Panc1 (cell line): ENCODE data around the gene S100A16. TPM values are rescaled to one million over a fixed set of nuclear protein-coding genes. Genes with fewer than 3 reads are reported as not detected.

Experiments
- ATAC-seq: fragments of 200-7000 bp; cut with Tn5 transposase; 2 replicates; pipeline ENCODE4 v1.9.1; 2020; ENCODE audit warnings: mild to moderate bottlenecking, moderate library complexity
- BruUV-seq: library from RNA; stranded (reverse); fragments of 400-500 nt; replicated peaks from 2 replicates; lab custom pipeline; 2021; lab: Mats Ljungman, UMichigan
- CTCF ChIA-PET: fragments of 300-600 bp; sonication (Branson Sonifier 250); formaldehyde crosslinking; loops from one replicate; lab custom pipeline; 2022; ENCODE audit warnings: antibody characterized with exemption; lab: Charles Lee
- POLR2A ChIA-PET: fragments of 300-600 bp; sonication (Branson Sonifier 250); formaldehyde crosslinking; loops from one replicate; lab custom pipeline; 2022; ENCODE audit warnings: antibody characterized with exemption; lab: Charles Lee
- DNase-seq: peaks from one replicate; pipeline ENCODE4 v3.0.0-alpha.2; 2010; ENCODE audit warnings: low read depth, low spot score
- H3K27ac ChIP-seq: 2 replicates; pipeline ENCODE4 v1.5.1; 2011; ENCODE audit warnings: mild to moderate bottlenecking, low read length, inconsistent platforms
- H3K27me3 ChIP-seq: fragments of 200-500 bp; sonication (Bioruptor generic); 2 replicates; pipeline ENCODE4 v1.6.0; 2014; ENCODE audit warnings: low read length, inconsistent platforms; ENCODE audit not compliant: control insufficient read depth, insufficient read depth
- H3K36me3 ChIP-seq: fragments of 200-500 bp; sonication (Bioruptor generic); 2 replicates; pipeline ENCODE4 v1.5.1; 2014; ENCODE audit warnings: inconsistent platforms, mild to moderate bottlenecking, low read length, moderate library complexity; ENCODE audit not compliant: control insufficient read depth, insufficient read depth
- H3K4me1 ChIP-seq: 2 replicates; pipeline ENCODE4 v1.5.1; 2011; ENCODE audit warnings: inconsistent platforms, mild to moderate bottlenecking, low read length, moderate library complexity; ENCODE audit not compliant: control insufficient read depth, insufficient read depth
- H3K4me3 ChIP-seq, 2 experiments: 2 replicates each; pipeline ENCODE4 v1.5.1; 2011 to 2012; ENCODE audit warnings: low read depth in 2 of 2, low read length in 2 of 2, mild to moderate bottlenecking in 2 of 2, inconsistent platforms in 1 of 2, moderate library complexity in 1 of 2
- H3K9me3 ChIP-seq: fragments of 200-500 bp; sonication (Bioruptor generic); 2 replicates; pipeline ENCODE4 v1.5.1; 2014; ENCODE audit warnings: low read depth, mild to moderate bottlenecking, inconsistent platforms, low read length, moderate library complexity; ENCODE audit not compliant: control insufficient read depth, insufficient read depth
- POLR2AphosphoS5 ChIP-seq: IDR thresholded peaks from 2 replicates; pipeline ENCODE4 v1.6.1; 2012; ENCODE audit warnings: mild to moderate bottlenecking, low read depth, low read length, moderate library complexity
- SIN3A ChIP-seq: IDR thresholded peaks from 2 replicates; pipeline ENCODE4 v1.6.1; 2012; ENCODE audit warnings: low read depth, mild to moderate bottlenecking, low read length, moderate library complexity, borderline replicate concordance; ENCODE audit not compliant: insufficient read depth
- TCF7L2 ChIP-seq: IDR thresholded peaks from 2 replicates; pipeline ENCODE4 v1.6.1; 2011; ENCODE audit warnings: mild to moderate bottlenecking, low read depth, low read length, inconsistent platforms
- in situ Hi-C: cut with HindIII; loops from 2 replicates; pipeline ENCODE4 v1.10.0; 2016; ENCODE audit warnings: low sequenced_read_pairs, low pct_unique_long_range_greater_than_20kb
- intact Hi-C: fragments of 100-400 bp; cut with micrococcal nuclease; formaldehyde crosslinking; loops from one replicate; pipeline ENCODE4 v1.10.0; 2022; ENCODE audit not compliant: unreplicated experiment
- total RNA-seq: library from RNA; stranded (reverse); gene quantifications from one replicate; pipeline ENCODE4 v1.2.1, GENCODE V29; 2021; ENCODE audit not compliant: unreplicated experiment
- TF ChIP-seq, protein P1 (sequence below): fragments of 450-650 bp; IDR thresholded peaks from 2 replicates; pipeline ENCODE4 v1.5.1; 2017; ENCODE audit warnings: mild to moderate bottlenecking
- TF ChIP-seq, protein P2 (sequence below), 2 experiments: IDR thresholded peaks; 2 replicates each; pipeline ENCODE4 v1.6.1; 2011 to 2012; ENCODE audit warnings: low read depth in 2 of 2, control low read depth in 1 of 2, low read length in 1 of 2, mild to moderate bottlenecking in 1 of 2, moderate library complexity in 1 of 2; ENCODE audit not compliant: insufficient read depth in 1 of 2

S100A16 gene
- total RNA-seq, 1 experiment from 2014 or later: 61.6 TPM

DNA sequence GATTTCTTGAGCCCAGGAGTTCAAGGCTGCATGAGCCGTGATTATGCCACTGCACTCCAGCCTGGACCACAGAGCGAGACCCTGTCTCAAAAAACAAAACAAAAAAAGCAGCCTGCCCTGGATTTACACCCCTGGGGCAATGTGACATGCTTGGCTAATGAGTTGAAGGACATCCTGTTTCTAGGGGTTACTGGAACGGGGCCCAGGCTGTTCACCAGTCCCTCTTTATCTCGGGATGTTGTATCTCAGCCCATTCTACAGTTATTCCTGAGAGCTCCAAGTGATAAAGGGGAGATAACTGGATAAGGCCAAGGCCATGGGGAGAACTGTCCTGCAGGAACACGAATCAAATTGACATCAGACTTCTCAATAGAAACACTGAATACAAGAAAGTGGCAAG is 25.6 kb downstream of the S100A16 start:
- intact Hi-C loops: no loop called here
- no peaks in the 10 kb centered on the region for H3K4me1 ChIP-seq
- BruUV-seq: no TSS peak
- DNase-seq (no peak), ATAC-seq (no peak; the same call in 1 of the 2 replicates)
- ChIA-PET CTCF (no interaction called here), POLR2A (no interaction called here)
- TF ChIP-seq TCF7L2: no peak
- TF ChIP-seq SIN3A: no peak
- TF ChIP-seq, protein P1, sequence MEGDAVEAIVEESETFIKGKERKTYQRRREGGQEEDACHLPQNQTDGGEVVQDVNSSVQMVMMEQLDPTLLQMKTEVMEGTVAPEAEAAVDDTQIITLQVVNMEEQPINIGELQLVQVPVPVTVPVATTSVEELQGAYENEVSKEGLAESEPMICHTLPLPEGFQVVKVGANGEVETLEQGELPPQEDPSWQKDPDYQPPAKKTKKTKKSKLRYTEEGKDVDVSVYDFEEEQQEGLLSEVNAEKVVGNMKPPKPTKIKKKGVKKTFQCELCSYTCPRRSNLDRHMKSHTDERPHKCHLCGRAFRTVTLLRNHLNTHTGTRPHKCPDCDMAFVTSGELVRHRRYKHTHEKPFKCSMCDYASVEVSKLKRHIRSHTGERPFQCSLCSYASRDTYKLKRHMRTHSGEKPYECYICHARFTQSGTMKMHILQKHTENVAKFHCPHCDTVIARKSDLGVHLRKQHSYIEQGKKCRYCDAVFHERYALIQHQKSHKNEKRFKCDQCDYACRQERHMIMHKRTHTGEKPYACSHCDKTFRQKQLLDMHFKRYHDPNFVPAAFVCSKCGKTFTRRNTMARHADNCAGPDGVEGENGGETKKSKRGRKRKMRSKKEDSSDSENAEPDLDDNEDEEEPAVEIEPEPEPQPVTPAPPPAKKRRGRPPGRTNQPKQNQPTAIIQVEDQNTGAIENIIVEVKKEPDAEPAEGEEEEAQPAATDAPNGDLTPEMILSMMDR: no peak
- TF ChIP-seq POLR2AphosphoS5: no peak
- TF ChIP-seq, protein P2, sequence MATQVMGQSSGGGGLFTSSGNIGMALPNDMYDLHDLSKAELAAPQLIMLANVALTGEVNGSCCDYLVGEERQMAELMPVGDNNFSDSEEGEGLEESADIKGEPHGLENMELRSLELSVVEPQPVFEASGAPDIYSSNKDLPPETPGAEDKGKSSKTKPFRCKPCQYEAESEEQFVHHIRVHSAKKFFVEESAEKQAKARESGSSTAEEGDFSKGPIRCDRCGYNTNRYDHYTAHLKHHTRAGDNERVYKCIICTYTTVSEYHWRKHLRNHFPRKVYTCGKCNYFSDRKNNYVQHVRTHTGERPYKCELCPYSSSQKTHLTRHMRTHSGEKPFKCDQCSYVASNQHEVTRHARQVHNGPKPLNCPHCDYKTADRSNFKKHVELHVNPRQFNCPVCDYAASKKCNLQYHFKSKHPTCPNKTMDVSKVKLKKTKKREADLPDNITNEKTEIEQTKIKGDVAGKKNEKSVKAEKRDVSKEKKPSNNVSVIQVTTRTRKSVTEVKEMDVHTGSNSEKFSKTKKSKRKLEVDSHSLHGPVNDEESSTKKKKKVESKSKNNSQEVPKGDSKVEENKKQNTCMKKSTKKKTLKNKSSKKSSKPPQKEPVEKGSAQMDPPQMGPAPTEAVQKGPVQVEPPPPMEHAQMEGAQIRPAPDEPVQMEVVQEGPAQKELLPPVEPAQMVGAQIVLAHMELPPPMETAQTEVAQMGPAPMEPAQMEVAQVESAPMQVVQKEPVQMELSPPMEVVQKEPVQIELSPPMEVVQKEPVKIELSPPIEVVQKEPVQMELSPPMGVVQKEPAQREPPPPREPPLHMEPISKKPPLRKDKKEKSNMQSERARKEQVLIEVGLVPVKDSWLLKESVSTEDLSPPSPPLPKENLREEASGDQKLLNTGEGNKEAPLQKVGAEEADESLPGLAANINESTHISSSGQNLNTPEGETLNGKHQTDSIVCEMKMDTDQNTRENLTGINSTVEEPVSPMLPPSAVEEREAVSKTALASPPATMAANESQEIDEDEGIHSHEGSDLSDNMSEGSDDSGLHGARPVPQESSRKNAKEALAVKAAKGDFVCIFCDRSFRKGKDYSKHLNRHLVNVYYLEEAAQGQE (IDR thresholded peaks at IDR 0.05; ENCODE audit: insufficient read depth in 1 of 2, low read depth in 2 of 2, low read length in 1 of 2): no peak
- no peaks in the 10 kb centered on the region for H3K27me3 ChIP-seq
- no peaks in the 10 kb centered on the region for H3K9me3 ChIP-seq
- H3K4me3 ChIP-seq: no peak overlapping the region
- no peak overlapping the region for H3K27ac ChIP-seq
- H3K36me3 ChIP-seq: no peaks in the 10 kb centered on the region
- in situ Hi-C loops: no loop called here

DNA sequence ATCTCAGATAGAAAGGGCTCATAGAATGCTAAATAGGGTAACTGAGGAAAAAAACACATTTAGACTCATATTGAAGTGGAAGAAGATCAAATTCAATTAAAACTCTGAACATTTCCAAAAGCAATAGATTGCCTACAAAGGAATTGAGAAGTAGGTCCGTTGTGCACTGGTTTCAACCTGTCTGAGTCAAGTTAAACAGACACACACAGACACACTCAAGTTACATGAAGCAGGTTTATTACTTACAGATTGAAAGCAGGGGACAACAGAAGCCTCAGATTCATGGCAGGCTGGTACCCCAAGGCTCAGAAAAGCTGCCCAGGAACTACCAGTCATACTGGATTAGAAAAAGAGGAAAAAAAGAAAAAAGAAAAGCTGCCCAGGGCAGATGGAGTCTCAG is 26.6 kb downstream of the S100A16 start:
- POLR2A ChIA-PET: interaction anchor here (0.6 kb wide), 1 partner anchor 1603 kb away, joined by 6 read pairs; no protein-coding TSS in a partner anchor
- Histone ChIP-seq H3K9me3 (no peaks in the 10 kb centered on the region), H3K36me3 (no peaks in the 10 kb centered on the region), H3K27ac (no peak overlapping the region), H3K4me3 (no peak overlapping the region), H3K4me1 (no peaks in the 10 kb centered on the region), H3K27me3 (no peaks in the 10 kb centered on the region)
- in situ Hi-C loops: no loop called here
- no peak for ATAC-seq
- intact Hi-C loops: no loop called here
- TF ChIP-seq, protein P1: no peak
- TF ChIP-seq TCF7L2 (no peak), SIN3A (no peak), POLR2AphosphoS5 (no peak)
- TF ChIP-seq, protein P2 (IDR thresholded peaks at IDR 0.05; ENCODE audit: insufficient read depth in 1 of 2, low read depth in 2 of 2, low read length in 1 of 2): no peak
- CTCF ChIA-PET: no interaction called here
- no TSS peak for BruUV-seq
- no peak for DNase-seq
